Lung (tissue), 12 donors: ENCODE data around the gene CYSTM1. TPM values are rescaled to one million over a fixed set of nuclear protein-coding genes. Genes with fewer than 3 reads are reported as not detected.

ENCODE experiments used
- ATAC-seq: fragments of 200-7000 bp; cut with Tn5 transposase; one replicate; pipeline ENCODE4 v1.9.1; 2020; ENCODE audit warnings: moderate number of reproducible peaks; ENCODE audit not compliant: insufficient read depth, low FRiP score
- DNase-seq, 3 donors: peaks; one replicate each; pipeline ENCODE4 v3.0.0-alpha.2; 2013 to 2017
- H3K27ac ChIP-seq, 2 donors: one replicate each; pipeline ENCODE4 v1.5.1; 2013; ENCODE audit warnings: mild to moderate bottlenecking in 2 of 2, moderate library complexity in 2 of 2, control low read depth in 1 of 2, inconsistent platforms in 1 of 2, low read depth in 1 of 2, low read length in 1 of 2
- H3K27me3 ChIP-seq, 3 donors: one replicate each; pipeline ENCODE4 v1.5.1; 2013; ENCODE audit warnings: low read length in 2 of 3; ENCODE audit not compliant: control insufficient read depth in 3 of 3, insufficient read depth in 3 of 3
- H3K36me3 ChIP-seq, 4 donors: one replicate each; pipeline ENCODE4 v1.5.1; 2013; ENCODE audit warnings: low read length in 4 of 4, mild to moderate bottlenecking in 1 of 4, moderate library complexity in 1 of 4; ENCODE audit not compliant: control insufficient read depth in 4 of 4, insufficient read depth in 4 of 4
- H3K4me1 ChIP-seq, 5 donors: one replicate each; pipeline ENCODE4 v1.5.1; 2013; ENCODE audit warnings: low read length in 5 of 5, mild to moderate bottlenecking in 2 of 5, moderate library complexity in 1 of 5; ENCODE audit not compliant: control insufficient read depth in 5 of 5, insufficient read depth in 5 of 5
- H3K4me3 ChIP-seq: one replicate; pipeline ENCODE4 v1.5.1; 2013; ENCODE audit warnings: mild to moderate bottlenecking, control low read depth, moderate library complexity
- H3K9ac ChIP-seq, 2 donors: one replicate each; pipeline ENCODE4 v1.5.1; 2013; ENCODE audit warnings: low read length in 2 of 2, control low read depth in 1 of 2; ENCODE audit not compliant: insufficient read depth in 1 of 2
- H3K9me3 ChIP-seq, 4 donors: one replicate each; pipeline ENCODE4 v1.5.1; 2013; ENCODE audit warnings: low read length in 3 of 4, mild to moderate bottlenecking in 1 of 4, moderate library complexity in 1 of 4; ENCODE audit not compliant: control insufficient read depth in 4 of 4, insufficient read depth in 3 of 4
- WGBS, 2 donors: extraction: QIAGEN DNeasy Blood & Tissue Kit; methylation state at CpG; one replicate each; pipeline ENCODE4 v1.1.7; 2013; 5-methylcytosine and 5-hydroxymethylcytosine counted together
- polyA plus RNA-seq, 2 donors: library from polyadenylated mRNA; stranded (reverse); fragments of 200-250 nt; gene quantifications; one replicate each; pipeline ENCODE4 v1.2.1, GENCODE V29; 2013
- total RNA-seq, 2 donors: library from RNA; depleted of rRNA in 1 of 2; stranded (reverse); fragments of >200 nt in 1 of 2; gene quantifications; one replicate each; pipeline ENCODE4 v1.2.1, GENCODE V29; 2014 to 2021
- TF ChIP-seq, protein P1 (sequence below): IDR thresholded peaks from 2 replicates; pipeline ENCODE4 v1.5.1; 2012; ENCODE audit warnings: mild to moderate bottlenecking; ENCODE audit errors: control extremely low read depth, extremely low read depth
- donor health status: control.
- donor health status: control.
- donor health status: Bipolar disorder and iron deficiency.
- donor health status: healthy.
- donor health status: DM: yes; HTN: yes; CAD: no.

The CYSTM1 gene
- total and polyA plus RNA-seq, 4 donors, result 37.1 to 274 (median 107) TPM

DNA sequence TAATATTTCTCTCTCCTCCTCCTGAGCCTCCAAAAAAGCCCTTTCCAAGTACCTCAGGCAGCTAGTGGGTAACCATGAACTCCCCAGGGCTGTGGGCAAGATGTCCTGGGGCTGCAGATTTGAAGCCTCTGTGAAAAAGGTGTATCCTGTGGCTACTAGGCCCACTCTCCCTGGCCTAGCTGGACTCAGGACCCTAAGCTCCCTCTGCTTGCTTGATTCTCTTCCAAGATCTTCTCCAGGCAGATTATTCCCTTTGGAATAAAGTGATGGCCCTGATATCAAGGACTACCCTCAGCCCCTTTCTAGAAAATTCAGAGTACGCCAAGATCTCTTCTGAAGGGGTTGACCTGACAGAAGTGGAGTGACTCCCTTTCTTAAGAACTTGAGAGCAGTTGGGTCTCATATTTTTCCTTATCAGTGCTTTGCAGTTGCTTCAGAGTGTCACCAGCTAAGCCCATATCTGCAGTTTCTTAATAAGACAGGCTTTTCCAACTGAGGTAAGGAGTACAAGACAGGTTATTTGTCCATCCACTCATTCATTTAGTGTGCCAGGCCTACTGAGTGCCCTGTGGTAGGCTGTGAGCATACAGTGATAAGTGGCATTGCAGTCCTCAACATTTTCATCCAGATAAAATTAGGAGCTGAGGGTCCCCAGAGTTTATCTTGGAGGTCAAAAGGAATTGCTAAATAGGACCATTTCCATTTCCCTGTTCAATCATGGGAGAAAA is 42.5 kb downstream of the CYSTM1 start:
- H3K27me3 ChIP-seq, result no peaks in the 10 kb centered on the region
- H3K9me3 ChIP-seq, result no peaks in the 10 kb centered on the region
- ATAC-seq, result no peak
- WGBS, 2 donors, result 73 to 80% methylated on average over 1 of the region's 1 CpG
- no peaks in the 10 kb centered on the region for H3K36me3 ChIP-seq
- no peak overlapping the region for H3K4me3 ChIP-seq
- peak overlapping the region in 1 of 2 donors; percentile 37 for H3K27ac ChIP-seq
- H3K4me1 ChIP-seq, result peaks cover 0 to 38% (median 6%) of the 10 kb centered on the region in 5 donors
- TF ChIP-seq, protein P1, sequence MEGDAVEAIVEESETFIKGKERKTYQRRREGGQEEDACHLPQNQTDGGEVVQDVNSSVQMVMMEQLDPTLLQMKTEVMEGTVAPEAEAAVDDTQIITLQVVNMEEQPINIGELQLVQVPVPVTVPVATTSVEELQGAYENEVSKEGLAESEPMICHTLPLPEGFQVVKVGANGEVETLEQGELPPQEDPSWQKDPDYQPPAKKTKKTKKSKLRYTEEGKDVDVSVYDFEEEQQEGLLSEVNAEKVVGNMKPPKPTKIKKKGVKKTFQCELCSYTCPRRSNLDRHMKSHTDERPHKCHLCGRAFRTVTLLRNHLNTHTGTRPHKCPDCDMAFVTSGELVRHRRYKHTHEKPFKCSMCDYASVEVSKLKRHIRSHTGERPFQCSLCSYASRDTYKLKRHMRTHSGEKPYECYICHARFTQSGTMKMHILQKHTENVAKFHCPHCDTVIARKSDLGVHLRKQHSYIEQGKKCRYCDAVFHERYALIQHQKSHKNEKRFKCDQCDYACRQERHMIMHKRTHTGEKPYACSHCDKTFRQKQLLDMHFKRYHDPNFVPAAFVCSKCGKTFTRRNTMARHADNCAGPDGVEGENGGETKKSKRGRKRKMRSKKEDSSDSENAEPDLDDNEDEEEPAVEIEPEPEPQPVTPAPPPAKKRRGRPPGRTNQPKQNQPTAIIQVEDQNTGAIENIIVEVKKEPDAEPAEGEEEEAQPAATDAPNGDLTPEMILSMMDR, result no peak
- H3K9ac ChIP-seq, result no peak overlapping the region
- DNase-seq, result no peak

DNA sequence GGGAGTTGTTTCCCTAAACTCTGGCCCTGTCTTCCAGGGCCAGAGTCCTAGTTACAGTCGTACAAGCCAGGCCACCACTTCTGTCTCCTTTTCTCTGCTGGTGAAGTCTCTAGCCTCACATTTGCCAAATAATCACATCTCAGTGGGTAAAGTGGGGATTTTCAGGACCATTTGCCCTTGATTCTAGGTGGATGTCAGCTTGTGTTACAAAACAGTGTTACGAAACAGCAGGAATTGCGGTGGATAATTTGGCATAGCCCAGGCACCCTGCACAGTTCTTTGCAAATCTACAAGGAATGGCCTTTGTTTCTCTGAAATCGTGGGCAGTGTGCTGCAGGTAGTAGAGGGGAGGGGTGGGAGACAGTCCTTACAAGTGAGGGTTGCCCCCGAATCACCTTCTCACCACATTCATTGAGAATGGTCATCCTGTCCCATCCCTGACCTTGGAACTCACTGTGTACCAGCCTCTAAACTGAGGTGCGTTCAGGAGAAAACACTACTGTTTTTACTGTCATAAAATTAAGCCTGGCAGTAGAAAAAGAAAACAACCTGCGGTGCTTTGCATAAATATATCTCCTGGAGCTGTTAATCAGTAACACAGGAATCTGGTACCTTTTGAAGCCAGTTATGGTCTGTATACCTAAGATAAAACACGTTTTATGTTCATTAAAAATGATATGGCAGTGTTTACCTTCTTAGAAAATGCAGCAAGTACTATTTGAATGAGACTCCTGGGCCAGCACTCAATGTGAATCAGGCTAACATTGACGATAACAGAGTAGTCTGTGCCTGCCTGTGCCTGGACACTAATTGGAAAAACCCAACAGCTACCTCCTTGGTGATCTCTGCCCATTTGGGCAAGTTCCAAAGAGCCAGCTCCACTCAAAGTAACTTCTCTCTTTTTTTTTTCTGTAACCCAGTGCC is 44.3 kb downstream of the CYSTM1 start:
- H3K27me3 ChIP-seq, result no peaks in the 10 kb centered on the region
- DNase-seq (peak in 1 of 3 donors; percentile 50), ATAC-seq (no peak)
- peak overlapping the region; percentile 46 to 93 for H3K27ac ChIP-seq
- H3K4me1 ChIP-seq, result peaks cover 0 to 42% (median 6%) of the 10 kb centered on the region in 5 donors
- H3K9ac ChIP-seq, result no peak overlapping the region
- H3K36me3 ChIP-seq, result no peaks in the 10 kb centered on the region
- no peak overlapping the region for H3K4me3 ChIP-seq
- TF ChIP-seq, protein P1, result no peak
- 68 to 84% methylated on average over 9 of the region's 9 CpGs for WGBS, 2 donors
- H3K9me3 ChIP-seq, result no peaks in the 10 kb centered on the region

DNA sequence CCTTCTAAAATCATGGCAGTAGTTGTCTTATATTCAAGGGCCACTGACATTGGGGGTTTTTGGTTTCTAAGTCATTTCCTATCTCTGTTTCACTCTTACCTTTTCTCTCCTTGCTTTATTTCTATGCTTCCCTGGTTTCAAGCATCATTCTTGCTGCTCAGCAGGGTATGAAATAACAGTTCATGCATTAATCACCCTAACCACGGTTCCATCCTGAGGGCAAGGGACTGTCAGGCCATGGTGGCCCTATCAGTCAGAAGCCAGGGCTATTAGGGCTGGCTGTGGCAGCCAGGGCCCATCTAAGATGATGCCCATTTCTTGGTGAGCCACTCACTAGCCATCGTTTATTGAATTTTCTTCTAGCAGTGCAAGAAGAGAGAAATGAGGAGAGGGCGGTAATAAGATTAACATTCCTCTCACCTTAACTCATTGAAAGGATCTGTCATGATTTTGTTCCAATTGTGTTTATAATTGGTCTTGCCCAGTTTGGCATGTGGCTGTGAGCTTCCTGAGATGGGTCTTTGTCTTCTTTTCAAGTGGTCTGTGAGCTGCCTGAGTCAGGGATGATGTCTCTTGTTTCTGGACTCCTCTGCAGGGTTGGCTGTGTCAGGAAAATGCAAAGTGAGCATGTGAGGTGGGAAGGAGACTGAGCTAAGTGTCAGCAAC is 45.2 kb downstream of the CYSTM1 start:
- no peak for DNase-seq
- H3K4me1 ChIP-seq, result peaks cover 0 to 47% (median 6%) of the 10 kb centered on the region in 5 donors
- no peaks in the 10 kb centered on the region for H3K36me3 ChIP-seq
- no peak overlapping the region for H3K9ac ChIP-seq
- no peaks in the 10 kb centered on the region for H3K9me3 ChIP-seq
- 74 to 83% methylated on average over 3 of the region's 3 CpGs for WGBS, 2 donors
- no peak overlapping the region for H3K4me3 ChIP-seq
- H3K27me3 ChIP-seq, result no peaks in the 10 kb centered on the region
- TF ChIP-seq, protein P1, result no peak
- H3K27ac ChIP-seq, result peak overlapping the region; percentile 20 to 93
- ATAC-seq, result no peak
